ENCODE measurements around the gene ZDBF2.

DNA sequence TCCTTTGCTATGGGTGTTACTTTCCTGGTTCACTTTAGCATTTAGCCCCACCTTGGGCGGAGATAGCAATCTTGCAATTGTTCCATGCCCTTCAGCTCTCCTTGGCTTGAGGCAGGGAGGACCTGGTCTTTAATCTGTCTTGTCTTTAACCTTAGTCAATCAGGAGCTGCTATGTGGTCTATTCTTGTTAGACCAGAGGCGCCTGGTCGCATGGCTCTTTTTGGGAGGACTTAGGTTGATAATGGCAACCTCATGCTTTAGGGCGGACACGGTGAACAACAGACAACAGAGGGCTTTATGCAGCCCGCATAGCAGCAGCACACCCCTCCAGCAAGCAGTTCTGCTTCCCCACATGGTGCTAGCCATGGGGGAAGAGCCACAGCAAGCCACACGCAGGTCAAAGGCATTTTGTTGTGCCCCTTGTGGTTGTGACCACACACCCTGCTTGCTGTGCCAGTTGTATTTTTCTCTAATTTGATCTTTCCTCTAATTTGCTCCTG is 17.7 kb upstream of the ZDBF2 start:
- TF ChIP-seq, protein P1, sequence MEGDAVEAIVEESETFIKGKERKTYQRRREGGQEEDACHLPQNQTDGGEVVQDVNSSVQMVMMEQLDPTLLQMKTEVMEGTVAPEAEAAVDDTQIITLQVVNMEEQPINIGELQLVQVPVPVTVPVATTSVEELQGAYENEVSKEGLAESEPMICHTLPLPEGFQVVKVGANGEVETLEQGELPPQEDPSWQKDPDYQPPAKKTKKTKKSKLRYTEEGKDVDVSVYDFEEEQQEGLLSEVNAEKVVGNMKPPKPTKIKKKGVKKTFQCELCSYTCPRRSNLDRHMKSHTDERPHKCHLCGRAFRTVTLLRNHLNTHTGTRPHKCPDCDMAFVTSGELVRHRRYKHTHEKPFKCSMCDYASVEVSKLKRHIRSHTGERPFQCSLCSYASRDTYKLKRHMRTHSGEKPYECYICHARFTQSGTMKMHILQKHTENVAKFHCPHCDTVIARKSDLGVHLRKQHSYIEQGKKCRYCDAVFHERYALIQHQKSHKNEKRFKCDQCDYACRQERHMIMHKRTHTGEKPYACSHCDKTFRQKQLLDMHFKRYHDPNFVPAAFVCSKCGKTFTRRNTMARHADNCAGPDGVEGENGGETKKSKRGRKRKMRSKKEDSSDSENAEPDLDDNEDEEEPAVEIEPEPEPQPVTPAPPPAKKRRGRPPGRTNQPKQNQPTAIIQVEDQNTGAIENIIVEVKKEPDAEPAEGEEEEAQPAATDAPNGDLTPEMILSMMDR (IDR thresholded peaks at IDR 0.05), result no peak
- TF ChIP-seq POLR2A (IDR thresholded peaks at IDR 0.05), result no peak
